Spinal cord (tissue), 10 donors: ENCODE measurements around the gene FHAD1. TPM values are rescaled to one million over a fixed set of nuclear protein-coding genes. Genes with fewer than 3 reads are reported as not detected.

Experiments
- DNase-seq, 6 donors: peaks; one replicate each; pipeline versions ENCODE4 v3.0.0 to v3.0.0-alpha.2; 2013 to 2015; ENCODE audit warnings: low spot score in 6 of 6, low read depth in 4 of 6
- H3K27ac ChIP-seq: one replicate; pipeline ENCODE4 v1.5.1; 2013; ENCODE audit warnings: low read depth, low read length, control low read depth
- H3K27me3 ChIP-seq: one replicate; pipeline ENCODE4 v1.6.1; 2013; ENCODE audit warnings: low read length; ENCODE audit not compliant: control insufficient read depth, insufficient read depth
- H3K36me3 ChIP-seq: one replicate; pipeline ENCODE4 v1.6.1; 2013; ENCODE audit warnings: low read length; ENCODE audit not compliant: control insufficient read depth, insufficient read depth
- H3K4me1 ChIP-seq: one replicate; pipeline ENCODE4 v1.6.1; 2013; ENCODE audit warnings: low read length; ENCODE audit not compliant: control insufficient read depth, insufficient read depth
- H3K4me3 ChIP-seq: one replicate; pipeline ENCODE4 v1.5.1; 2013; ENCODE audit warnings: low read depth, low read length, control low read depth
- H3K9me3 ChIP-seq: one replicate; pipeline ENCODE4 v1.6.1; 2013; ENCODE audit warnings: low read length; ENCODE audit not compliant: control insufficient read depth, insufficient read depth
- WGBS: methylation state at CpG from one replicate; pipeline ENCODE4 v1.1.5; 2013; ENCODE audit warnings: missing lambda C conversion rate; ENCODE audit not compliant: insufficient coverage; 5-methylcytosine and 5-hydroxymethylcytosine counted together
- polyA plus RNA-seq, 2 donors: library from polyadenylated mRNA; unstranded; fragments of 120-200 nt; gene quantifications; one replicate each; pipeline ENCODE4 v1.2.1, GENCODE V29; 2013; ENCODE audit not compliant: insufficient read length in 2 of 2
- total RNA-seq, 2 donors: library from RNA; depleted of rRNA in 1 of 2; stranded (reverse); fragments of 120-200 nt in 1 of 2; fragments of >200 nt in 1 of 2; gene quantifications; one replicate each; pipeline versions ENCODE4 v1.2.3 to v1.2.4, GENCODE V29; 2013 to 2014
- donor health status: healthy.

Gene FHAD1
- total and polyA plus RNA-seq, 4 donors, result 3.1 to 9.9 (median 7.7) TPM

DNA sequence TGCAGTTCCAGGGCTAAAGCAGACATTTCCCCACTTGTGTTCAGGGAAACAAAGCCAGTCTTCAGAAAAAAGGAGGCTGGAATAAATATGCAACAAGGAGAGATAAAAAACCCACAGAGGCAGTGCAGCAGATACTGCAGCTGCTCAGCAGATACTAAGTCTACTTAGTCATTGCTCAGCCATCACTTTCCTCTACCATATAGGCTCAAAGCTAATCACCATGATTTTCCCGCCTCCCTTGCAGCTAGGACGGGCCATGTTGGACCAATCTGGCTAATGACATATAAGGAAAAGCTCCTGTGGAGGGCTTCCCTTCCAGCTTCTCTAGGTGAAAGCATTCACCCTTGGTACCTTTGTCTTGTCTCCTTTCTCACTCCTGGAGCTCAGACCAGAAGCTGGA, 152.7 kb downstream of the FHAD1 start:
- Histone ChIP-seq H3K9me3 (peaks cover 5% of the 10 kb centered on the region), H3K27ac (no peak overlapping the region), H3K4me1 (no peaks in the 10 kb centered on the region), H3K36me3 (no peaks in the 10 kb centered on the region), H3K27me3 (no peaks in the 10 kb centered on the region), H3K4me3 (no peak overlapping the region)
- 100% methylated on average over 2 of the region's 2 CpGs for WGBS
- DNase-seq, result no peak

DNA sequence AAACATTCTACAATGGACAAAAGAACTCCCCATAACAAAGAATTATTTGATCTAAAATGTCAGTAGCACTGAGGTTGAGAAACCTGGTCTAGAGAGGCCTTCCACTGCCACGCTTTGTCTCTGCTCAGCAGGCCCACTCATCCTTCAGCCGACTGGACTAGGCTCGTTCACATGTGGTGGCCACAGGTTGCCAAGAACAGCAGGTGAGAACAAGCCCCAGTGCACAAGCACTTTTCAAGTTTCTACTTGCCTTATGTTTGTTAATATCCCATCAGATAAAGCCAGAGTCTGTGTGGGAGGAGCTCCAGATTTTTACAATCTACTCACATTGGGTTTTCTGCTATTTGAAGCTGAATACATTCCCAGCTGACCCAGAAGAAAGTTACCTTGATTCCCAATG, 153.6 kb downstream of the FHAD1 start:
- no peak for DNase-seq
- no peak overlapping the region for H3K27ac ChIP-seq
- WGBS, result 57% methylated on average over 3 of the region's 3 CpGs

DNA sequence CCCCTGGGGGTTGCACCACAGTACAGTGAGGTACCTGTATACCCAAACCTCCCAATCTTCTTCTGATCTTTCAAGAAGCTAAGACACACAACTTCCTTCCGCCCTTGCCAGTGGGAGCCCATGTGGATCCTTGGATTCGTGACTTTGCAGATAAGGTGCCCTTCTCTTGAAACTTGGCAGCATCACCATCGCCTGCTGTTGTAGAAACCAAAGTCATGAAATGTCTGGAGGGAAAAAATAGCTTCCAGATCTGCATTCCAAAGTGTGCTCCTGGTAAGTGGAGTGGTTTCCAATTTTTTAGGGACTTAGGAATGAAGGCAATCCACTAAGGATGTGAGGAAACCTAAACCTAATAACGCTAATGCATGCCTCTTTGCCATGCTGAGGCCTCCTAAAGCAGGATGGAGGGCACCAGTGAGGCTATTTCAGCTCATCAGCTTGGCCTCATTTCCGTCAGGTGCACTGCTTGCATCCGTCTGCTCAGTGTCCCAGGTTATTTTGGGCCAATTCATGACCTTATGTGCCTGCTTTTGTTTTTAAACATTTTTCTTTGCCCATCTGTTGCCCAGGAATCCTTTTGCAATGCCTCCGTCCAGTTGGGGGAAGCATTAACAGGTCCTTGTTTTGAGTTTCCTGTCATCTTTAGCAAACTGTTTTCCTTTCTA, 154.5 kb downstream of the FHAD1 start:
- H3K36me3 ChIP-seq, result no peaks in the 10 kb centered on the region
- DNase-seq, result no peak
- H3K27me3 ChIP-seq, result no peaks in the 10 kb centered on the region
- 84% methylated on average over 7 of the region's 7 CpGs for WGBS
- H3K27ac ChIP-seq, result no peak overlapping the region
- H3K4me3 ChIP-seq, result no peak overlapping the region
- no peaks in the 10 kb centered on the region for H3K4me1 ChIP-seq
- peaks cover 5% of the 10 kb centered on the region for H3K9me3 ChIP-seq

More for the DNA sequence above, 153.6 kb downstream of the FHAD1 start:
- Histone ChIP-seq H3K27me3 (no peaks in the 10 kb centered on the region), H3K9me3 (peaks cover 5% of the 10 kb centered on the region), H3K36me3 (no peaks in the 10 kb centered on the region), H3K4me3 (no peak overlapping the region), H3K4me1 (no peaks in the 10 kb centered on the region)

DNA sequence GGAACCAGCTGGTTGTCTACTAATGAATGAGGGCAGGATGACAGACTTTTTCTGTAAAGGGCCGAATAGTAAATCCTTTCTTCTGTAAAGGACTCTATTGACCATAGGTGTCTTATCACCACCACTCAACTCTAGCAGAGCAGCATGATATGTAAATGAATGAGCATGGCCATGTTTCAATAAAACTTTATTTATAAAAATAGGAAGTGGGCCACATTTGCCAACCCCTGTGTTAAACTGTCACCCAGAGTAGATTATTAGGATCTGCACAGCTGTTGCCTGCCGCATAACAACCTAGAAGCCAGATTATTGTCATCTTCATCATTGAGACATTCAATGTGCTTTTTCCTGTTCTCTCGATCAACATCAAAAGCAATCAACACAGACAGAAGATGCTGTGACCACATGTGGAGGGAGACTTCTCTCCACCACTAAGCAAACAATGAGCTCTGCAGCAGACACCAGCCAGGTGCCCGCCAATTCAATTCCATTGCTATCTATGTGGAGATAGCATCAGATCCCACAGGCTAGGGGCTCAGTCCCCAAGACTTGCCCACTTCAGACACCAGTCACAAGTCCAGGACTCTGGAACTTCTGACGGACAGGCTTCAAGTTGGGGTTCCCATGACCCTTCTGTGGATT, 155.9 kb downstream of the FHAD1 start:
- H3K36me3 ChIP-seq, result no peaks in the 10 kb centered on the region
- no peaks in the 10 kb centered on the region for H3K27me3 ChIP-seq
- peaks cover 5% of the 10 kb centered on the region for H3K9me3 ChIP-seq
- no peak overlapping the region for H3K27ac ChIP-seq
- WGBS, result 100% methylated on average over 1 of the region's 5 CpGs
- H3K4me3 ChIP-seq, result no peak overlapping the region
- no peaks in the 10 kb centered on the region for H3K4me1 ChIP-seq
- no peak for DNase-seq

- Histone ChIP-seq H3K4me3 (no peak overlapping the region), H3K27ac (no peak overlapping the region), H3K4me1 (peaks cover 6% of the 10 kb centered on the region), H3K9me3 (peaks cover 5% of the 10 kb centered on the region), H3K27me3 (no peaks in the 10 kb centered on the region), H3K36me3 (no peaks in the 10 kb centered on the region)
- no peak for DNase-seq
- WGBS, result 89% methylated on average over 6 of the region's 9 CpGs
These were observed 157.0 kb downstream of the FHAD1 start for GRCh38 chr1:15403962-15404580.

DNA sequence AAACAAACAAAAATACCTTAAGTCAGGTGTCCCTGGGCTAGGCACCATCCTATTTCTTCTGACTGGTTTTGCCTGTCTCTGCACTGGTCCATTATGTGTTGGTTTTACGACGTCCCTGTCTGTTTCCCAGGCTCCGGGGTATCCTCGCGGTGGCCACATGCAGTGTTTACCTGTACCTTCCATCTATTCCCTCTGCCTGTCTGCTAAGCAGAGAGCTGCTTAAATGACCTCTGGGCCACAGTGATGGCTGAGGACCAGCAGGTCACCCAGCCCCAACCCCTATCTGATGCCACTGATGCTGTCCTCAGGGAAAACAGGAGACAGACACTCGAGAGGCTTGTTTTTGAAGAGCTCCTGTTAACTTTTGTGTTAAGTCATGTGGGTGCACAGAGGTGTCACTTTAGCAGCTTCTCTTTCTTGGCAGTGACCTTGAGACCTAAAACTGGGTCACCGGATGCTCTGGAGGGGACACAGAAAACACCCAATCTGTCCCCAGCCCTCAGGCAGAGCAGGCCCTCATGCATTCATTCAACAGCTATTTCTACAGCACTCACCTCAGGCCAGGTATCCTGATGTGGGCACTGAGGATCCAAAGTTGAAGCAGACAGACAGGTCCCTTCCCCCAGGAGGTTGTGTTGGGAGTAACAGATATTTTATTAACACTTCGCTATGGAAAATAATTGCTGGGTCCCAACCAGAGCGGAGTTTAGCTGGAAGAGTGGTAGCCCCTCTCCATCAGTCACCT, 158.3 kb downstream of the FHAD1 start:
- H3K4me3 ChIP-seq, result no peak overlapping the region
- H3K4me1 ChIP-seq, result peaks cover 11% of the 10 kb centered on the region
- H3K36me3 ChIP-seq, result no peaks in the 10 kb centered on the region
- DNase-seq, result no peak
- no peaks in the 10 kb centered on the region for H3K27me3 ChIP-seq
- H3K27ac ChIP-seq, result no peak overlapping the region
- H3K9me3 ChIP-seq, result no peaks in the 10 kb centered on the region
- 91% methylated on average over 8 of the region's 9 CpGs for WGBS

GRCh38 chr1:15406614-15407559, 159.9 kb downstream of the FHAD1 start:
- Histone ChIP-seq H3K4me3 (no peak overlapping the region), H3K9me3 (no peaks in the 10 kb centered on the region), H3K4me1 (peaks cover 27% of the 10 kb centered on the region), H3K36me3 (peaks cover 4% of the 10 kb centered on the region), H3K27me3 (no peaks in the 10 kb centered on the region), H3K27ac (no peak overlapping the region)
- 81% methylated on average over 9 of the region's 11 CpGs for WGBS
- DNase-seq, result no peak

DNA sequence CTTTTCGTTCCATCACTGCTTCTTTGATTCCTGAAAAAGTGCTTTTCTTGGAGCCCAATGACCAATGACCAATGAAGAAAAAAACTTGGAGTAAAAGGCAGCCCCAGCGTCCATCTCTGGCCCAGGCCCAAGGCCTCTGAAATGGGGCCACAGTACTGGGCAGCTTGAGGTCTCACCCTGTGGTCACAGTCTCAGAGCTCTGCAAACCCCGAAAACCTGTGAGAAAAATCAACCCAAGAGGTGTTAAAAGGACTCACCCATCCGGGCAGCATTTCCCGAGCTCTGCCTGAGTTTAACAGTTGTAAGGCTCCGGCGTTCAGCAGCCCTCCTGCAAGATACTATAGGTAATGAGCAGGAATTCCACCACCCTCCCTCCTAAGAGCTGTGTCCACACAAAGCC, 160.6 kb downstream of the FHAD1 start:
- H3K4me1 ChIP-seq, result peaks cover 34% of the 10 kb centered on the region
- no peak overlapping the region for H3K4me3 ChIP-seq
- peaks cover 4% of the 10 kb centered on the region for H3K36me3 ChIP-seq
- no peaks in the 10 kb centered on the region for H3K9me3 ChIP-seq
- WGBS, result 73% methylated on average over 3 of the region's 7 CpGs
- H3K27ac ChIP-seq, result no peak overlapping the region
- DNase-seq, result no peak
- H3K27me3 ChIP-seq, result no peaks in the 10 kb centered on the region

DNA sequence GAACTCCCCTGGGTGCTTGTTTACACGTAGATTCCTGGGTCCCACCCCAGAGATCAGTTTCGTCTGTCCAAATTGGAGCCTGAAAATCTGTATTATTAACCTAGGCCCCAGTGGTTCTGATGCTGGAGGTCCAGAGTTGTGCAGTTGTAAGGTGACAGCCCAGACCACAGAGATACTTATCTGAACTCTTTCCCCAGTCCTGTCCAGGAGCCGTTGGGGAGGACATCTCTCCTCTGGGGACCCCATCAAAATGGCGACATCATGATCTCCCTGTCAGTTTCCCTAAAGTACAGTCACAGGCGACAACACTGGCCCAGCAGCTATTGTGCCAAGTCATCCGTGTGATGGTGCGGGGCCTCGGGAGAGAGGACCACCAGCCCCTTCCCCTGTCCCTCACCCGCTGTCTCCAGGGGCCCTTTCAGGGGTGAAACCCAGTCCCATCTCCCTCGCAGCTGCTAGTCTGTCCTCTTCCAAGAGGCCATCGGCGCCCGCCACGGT, 161.9 kb downstream of the FHAD1 start:
- H3K4me3 ChIP-seq, result peak overlapping the region; percentile 59
- WGBS, result 10% methylated on average over 14 of the region's 14 CpGs
- H3K36me3 ChIP-seq, result peaks cover 14% of the 10 kb centered on the region
- DNase-seq, result no peak
- H3K9me3 ChIP-seq, result no peaks in the 10 kb centered on the region
- H3K27me3 ChIP-seq, result no peaks in the 10 kb centered on the region
- H3K27ac ChIP-seq, result peak overlapping the region; percentile 76
- H3K4me1 ChIP-seq, result peaks cover 48% of the 10 kb centered on the region
